HG03039 (cell line): ENCODE data around the gene PPIE.

Experiments
- ATAC-seq: cut with Tn5 transposase; IDR thresholded peaks from one replicate; pipeline ENCODE4 v1.9.1; 2021; ENCODE audit warnings: mild to moderate bottlenecking, moderate library complexity; ENCODE audit not compliant: unreplicated experiment

The PPIE gene

GRCh38 chr1:39720094-39720999, 18.3 kb upstream of the PPIE start:
- ATAC-seq, result no peak

GRCh38 chr1:39721664-39722063, 17.0 kb upstream of the PPIE start:
- no peak for ATAC-seq

DNA sequence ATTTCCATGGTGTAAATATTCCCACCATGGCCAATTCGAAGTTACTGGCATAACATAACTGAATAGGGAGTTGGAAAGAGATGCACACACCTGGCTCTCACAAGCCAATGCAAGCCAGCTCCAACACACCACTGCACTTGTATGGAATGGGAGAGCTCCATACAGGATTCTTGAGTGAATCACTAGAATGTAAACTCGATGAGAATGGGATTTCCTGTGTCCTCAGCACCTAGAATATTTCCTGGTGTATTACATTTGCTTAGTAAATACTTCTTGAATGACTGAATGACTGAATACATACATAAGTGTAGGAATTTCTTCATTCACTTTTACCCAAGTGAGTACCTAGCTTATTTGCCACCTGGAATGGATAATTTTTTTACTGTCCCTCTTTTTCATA, 16.2 kb upstream of the PPIE start:
- no peak for ATAC-seq

DNA sequence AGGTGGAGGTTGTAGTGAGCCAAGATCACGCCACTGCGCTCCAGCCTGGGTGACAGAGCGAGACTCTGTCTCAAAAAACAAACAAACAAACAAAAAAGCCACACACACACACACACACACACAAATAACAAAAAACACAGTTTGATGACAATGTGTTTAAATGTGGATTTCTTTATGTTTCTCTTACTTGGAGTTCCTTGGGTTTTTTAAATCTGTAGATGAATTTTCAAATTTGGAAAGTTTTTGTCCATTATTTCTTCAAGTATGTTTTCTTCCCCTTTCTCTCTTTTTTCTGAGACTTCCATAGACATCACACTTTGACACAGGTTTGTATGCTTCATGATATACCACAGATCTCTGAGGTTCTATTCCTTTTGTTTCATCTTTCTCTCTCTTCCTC, 12.1 kb upstream of the PPIE start:
- no peak for ATAC-seq

GRCh38 chr1:39727221-39727931, 11.3 kb upstream of the PPIE start:
- ATAC-seq, result no peak

- no peak for ATAC-seq
Measured at GRCh38 chr1:39727932-39728317, 10.8 kb upstream of the PPIE start.

GRCh38 chr1:39729030-39729429, 9.7 kb upstream of the PPIE start:
- no peak for ATAC-seq

- ATAC-seq, result no peak
Measured at GRCh38 chr1:39729842-39730241, 8.8 kb upstream of the PPIE start.

DNA sequence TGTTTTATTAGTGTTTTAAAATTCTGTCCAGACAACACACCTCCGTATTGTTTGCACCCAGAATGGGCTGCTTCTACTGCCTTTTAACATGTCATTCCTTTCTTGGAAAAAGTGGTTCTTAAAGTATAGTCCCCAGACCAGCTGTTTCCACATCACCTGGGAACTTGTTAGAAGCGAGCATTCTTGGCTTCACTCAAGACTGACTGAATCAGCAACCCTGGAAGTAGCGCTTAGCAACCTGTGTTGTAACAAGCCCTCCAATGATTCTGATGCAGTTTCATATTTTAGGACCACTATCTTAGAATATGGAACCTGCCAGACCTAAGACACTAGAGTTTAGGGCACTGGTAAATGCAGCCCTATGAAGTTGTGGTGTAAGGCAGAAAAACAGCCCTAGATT, 6.0 kb upstream of the PPIE start:
- no peak for ATAC-seq

DNA sequence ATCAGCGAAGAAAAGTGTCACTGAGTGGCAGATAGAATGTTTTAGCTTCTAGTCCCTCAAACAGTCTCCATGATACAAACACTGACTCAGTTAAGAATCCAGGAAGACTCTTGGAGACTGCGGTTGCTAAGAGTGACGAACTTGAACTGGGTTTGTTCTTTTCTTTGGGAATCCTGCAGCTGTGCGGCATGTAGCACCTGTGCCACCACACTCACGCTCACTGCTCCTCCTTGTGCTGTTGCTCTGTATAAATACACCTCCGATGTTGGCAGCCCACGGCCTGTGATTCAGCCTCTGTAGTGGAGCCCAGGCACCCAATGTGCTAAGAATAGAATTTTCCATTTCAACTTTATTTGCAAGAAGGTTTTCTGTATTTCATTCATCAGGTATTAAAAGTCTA, 5.5 kb upstream of the PPIE start:
- ATAC-seq, result no peak

DNA sequence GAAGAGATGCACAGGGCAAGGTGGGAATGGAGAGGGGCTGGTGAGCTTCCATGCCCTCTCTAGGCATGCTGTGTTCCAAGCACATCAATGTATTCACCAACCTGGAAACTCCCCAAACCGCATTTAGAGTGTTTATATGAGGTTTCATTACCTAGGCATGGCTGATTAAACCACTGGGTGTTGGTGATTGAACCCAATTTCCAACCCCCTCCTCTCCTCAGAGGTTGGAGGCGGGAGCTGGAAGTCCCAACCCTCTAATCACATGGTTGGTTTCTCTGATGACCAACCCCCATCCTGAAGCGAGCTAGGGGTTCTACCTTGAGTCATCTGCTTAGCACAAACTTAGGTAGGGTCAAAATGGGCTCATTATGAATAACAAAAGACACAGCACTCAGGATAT, 3.0 kb upstream of the PPIE start:
- no peak for ATAC-seq

DNA sequence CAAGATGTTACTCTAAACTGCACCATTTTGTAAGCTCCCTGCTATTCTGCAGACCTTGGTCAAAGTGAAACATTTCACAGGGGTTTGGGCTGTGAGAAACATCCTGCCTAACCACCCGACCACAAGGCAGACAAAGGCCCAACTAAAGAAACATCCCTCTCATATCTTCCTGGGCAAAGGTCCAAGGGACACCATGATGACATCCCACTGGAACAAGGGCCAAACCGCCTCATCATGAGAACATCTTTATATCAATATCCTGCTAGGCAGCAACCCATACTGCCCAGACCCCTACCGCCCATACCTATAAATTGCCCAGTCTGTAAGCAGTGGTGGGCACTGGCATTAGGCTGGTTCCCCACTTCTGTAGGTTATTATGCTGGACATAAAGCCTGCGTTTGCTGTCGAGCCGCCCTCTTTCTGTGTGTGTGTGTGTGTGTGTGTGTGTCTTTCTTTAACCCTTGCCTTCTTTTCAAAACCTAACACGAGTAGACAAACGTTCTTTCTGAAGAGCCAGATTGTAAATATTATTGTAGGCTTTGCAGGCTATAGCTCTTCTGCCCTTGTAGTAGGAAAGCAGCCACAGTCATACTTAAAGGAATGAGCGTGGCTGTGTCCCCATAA, 1.0 kb upstream of the PPIE start:
- no peak for ATAC-seq

GRCh38 chr1:39745016-39745670, 6.5 kb downstream of the PPIE start:
- ATAC-seq, result no peak

DNA sequence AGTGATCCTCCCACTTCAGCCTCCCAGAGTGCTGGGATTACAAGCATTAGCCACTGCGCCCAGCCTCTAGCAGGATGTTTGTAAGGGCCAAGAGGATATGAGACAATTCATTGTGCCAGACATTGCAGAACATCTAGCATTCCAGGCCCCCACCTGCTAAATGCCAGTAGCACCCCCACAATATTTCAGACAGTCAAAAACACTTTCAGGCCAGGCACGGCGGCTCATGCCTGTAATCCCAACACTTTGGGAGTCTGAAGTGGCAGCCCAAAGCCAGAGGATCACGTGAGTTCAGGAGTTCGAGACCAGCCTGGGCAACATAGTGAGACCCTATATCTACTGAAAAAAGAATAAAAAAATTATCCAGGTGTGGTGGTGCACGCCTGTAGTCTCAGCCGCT, 12.9 kb downstream of the PPIE start:
- ATAC-seq, result no peak

DNA sequence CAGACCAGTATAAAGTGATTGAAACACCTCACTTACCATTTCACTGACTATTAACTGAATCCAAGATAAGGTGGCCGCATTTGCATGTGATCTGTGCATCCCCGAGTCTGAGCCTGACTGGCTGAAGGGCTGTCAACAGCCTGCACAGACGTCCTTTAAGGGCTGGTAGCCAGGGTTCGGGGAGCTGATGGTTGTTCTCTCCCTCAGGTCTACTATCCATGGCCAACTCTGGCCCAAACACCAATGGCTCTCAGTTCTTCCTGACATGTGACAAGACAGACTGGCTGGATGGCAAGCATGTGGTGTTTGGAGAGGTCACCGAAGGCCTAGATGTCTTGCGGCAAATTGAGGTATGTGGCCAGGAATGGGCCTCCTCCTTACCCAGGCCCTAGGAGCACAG, 14.0 kb downstream of the PPIE start:
- ATAC-seq, result no peak

DNA sequence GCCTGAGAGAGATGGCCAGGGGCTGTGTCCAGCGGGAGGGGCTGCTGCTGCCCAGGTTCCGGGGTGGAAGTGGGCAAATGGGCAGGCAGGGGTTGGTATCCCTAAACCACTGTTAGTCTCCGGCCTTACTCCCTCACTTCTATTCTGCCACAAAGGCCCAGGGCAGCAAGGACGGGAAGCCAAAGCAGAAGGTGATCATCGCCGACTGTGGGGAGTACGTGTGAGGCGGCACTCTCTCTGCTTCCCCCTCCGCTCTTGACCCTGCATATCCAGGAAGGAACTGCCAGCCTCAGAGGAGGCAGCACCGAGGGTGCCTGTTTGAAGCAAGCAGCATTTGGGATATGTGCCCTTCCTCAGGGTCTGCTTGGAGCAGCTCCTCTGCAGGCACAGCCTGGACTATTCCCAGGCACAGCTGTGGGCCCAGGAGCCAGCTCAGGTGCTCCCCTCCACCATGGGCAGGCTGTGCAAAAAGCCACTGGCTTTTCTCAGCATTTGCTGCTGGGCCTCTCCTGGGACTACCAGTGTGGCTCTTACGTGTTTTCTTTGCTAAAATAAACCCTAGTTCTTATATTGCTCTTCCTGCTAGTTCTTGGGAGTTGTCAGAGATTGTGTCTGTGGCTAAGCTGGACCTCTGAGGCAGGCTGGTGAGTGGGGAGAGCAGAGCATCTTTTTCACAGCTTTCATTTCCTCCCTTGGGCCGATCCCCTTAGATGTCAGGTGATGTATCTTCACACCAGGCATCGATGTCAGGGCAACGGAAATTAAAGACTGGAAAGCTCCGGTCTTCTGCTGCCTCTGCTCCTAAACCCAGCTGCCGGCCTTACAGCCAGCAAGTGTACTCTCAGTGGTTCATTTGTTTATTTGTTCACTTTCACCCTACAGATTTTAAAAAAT, 14.7 kb downstream of the PPIE start:
- ATAC-seq, result no peak

DNA sequence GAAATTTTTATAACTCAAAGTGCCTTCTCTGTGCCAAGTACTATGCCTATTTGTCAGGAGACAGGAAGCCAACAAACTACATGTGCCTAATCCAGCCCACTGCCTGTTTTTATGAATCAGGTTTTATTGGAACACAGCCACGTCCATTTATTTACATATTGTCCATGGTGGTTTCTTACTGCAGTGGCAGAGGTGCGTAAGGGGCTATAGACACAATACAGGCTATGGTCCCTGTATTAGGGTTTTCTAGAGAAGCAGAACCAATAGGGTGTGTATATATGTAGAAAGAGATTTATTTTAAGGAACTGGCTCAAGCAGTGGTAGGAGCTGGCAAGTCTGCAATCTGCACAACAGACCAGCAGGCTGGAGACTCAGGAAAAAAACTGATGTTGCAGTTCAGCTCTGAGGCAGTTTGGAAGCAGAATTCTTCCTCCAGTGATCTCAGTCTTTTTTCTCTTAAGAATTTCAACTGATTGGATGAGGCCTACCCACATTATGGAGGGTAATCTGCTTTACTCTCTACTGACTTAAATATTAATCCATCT, 15.4 kb downstream of the PPIE start:
- ATAC-seq, result no peak

DNA sequence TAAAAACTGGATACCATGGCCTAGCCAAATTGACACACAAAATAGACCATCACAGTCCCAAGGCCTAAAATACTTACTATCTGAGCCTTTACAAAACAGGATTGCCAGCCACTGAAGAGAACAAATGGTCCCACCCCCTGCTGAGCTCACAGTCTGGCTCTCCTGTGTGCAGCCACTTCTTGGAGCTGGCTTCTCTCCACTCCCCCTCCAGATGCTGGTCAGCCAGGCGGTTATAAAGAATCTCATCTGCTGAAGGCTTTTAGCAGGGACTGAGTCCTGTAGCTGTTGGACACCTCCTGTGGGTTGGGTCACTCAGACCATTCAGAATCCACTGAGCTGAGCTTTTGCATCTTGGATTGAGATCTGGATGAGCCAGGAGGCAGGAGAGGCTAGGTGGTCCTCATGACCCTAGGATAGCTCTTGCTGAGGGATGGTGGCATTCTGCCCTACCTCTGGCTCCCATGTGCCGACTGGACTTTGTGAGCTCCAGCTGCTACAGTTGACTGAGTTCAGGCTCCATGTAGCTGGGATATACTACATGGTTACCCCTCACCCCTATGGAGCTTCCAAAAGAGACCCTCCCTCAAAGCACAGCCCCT, 16.3 kb downstream of the PPIE start:
- ATAC-seq, result no peak

- no peak for ATAC-seq
Measured at GRCh38 chr1:39755965-39756659, 17.4 kb downstream of the PPIE start.
